Limb (tissue), 2 donors: ENCODE measurements around the gene CPOX.
"Not testable (repeated sequence)": the region's sequence is repeated elsewhere in the genome, so short reads cannot be mapped to it uniquely, and the experiment has no call there.

Experiments
- DNase-seq, 2 donors: peaks; one replicate each; pipeline ENCODE4 v3.0.0-alpha.2; 2016; ENCODE audit errors: extremely low spot score in 2 of 2

The CPOX gene

GRCh38 chr3:98564282-98565005, 29.0 kb downstream of the CPOX start:
- DNase-seq, result no peak

GRCh38 chr3:98563661-98564281, 29.6 kb downstream of the CPOX start:
- DNase-seq, result no peak

GRCh38 chr3:98561727-98562521, 31.5 kb downstream of the CPOX start:
- no peak for DNase-seq

GRCh38 chr3:98560911-98561310, 32.5 kb downstream of the CPOX start:
- DNase-seq, result no peak

GRCh38 chr3:98559769-98560168, 33.6 kb downstream of the CPOX start:
- not testable (repeated sequence) for DNase-seq

GRCh38 chr3:98558100-98558827, 35.1 kb downstream of the CPOX start:
- DNase-seq, result no peak

GRCh38 chr3:98557324-98558010, 35.9 kb downstream of the CPOX start:
- DNase-seq, result no peak

- DNase-seq, result no peak
These were observed 37.0 kb downstream of the CPOX start for GRCh38 chr3:98556164-98557130.

- no peak for DNase-seq
These were observed 38.4 kb downstream of the CPOX start for GRCh38 chr3:98555025-98555379.

- DNase-seq, result no peak
These were observed 38.8 kb downstream of the CPOX start for GRCh38 chr3:98554580-98554979.

- DNase-seq, result no peak
These were observed 39.7 kb downstream of the CPOX start for GRCh38 chr3:98553753-98554152.

GRCh38 chr3:98553021-98553563, 40.3 kb downstream of the CPOX start:
- DNase-seq, result no peak

GRCh38 chr3:98552232-98553020, 41.0 kb downstream of the CPOX start:
- no peak for DNase-seq

GRCh38 chr3:98551754-98552153, 41.7 kb downstream of the CPOX start:
- DNase-seq, result no peak

- DNase-seq, result no peak
These were observed 42.2 kb downstream of the CPOX start for GRCh38 chr3:98551236-98551635.

GRCh38 chr3:98550833-98551232, 42.6 kb downstream of the CPOX start:
- DNase-seq, result no peak

GRCh38 chr3:98548544-98548943, 44.9 kb downstream of the CPOX start:
- DNase-seq, result no peak

- no peak for DNase-seq
These were observed 47.5 kb downstream of the CPOX start for GRCh38 chr3:98545940-98546339.

- no peak for DNase-seq
These were observed 50.8 kb downstream of the CPOX start for GRCh38 chr3:98542623-98543022.
